Measurements from ENCODE around the gene TNRC6A.

The TNRC6A gene

DNA sequence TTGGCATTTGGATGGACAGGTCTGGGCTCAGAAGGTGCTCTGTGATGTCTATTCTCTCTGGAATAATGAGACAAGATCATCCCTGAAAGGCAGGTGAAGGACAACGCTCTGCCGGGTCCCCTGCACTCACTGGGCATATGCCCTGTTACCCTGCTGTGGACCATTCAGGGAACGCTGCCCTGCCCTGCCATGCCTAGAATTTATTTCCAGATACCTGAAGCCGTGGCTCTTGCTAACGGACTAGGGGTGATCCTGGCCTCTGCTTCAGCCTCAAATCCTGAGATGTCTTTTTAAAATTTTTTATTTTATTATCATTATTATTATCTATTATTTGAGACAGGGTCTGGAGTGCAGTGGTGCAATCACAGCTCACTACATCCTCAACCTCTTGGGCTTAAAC lies 120.2 kb downstream of the TNRC6A start:
- no peaks in the 10 kb centered on the region for H3K79me2 ChIP-seq
- H3K9ac ChIP-seq = no peak overlapping the region
- H3K4me1 ChIP-seq = no peaks in the 10 kb centered on the region
- no peaks in the 10 kb centered on the region for H3K36me3 ChIP-seq (ENCODE audit: control insufficient read depth, insufficient read depth, low read length)
- no peaks in the 10 kb centered on the region for H3K27me3 ChIP-seq (ENCODE audit: control insufficient read depth, insufficient read depth, low read length)
- H3K4me3 ChIP-seq (ENCODE audit: low read depth, low read length) = no peak overlapping the region
- H2AFZ ChIP-seq = no peak overlapping the region
- TF ChIP-seq CTCF (IDR thresholded peaks at IDR 0.05) = no peak
- no peaks in the 10 kb centered on the region for H3K9me3 ChIP-seq (ENCODE audit: control insufficient read depth, low read length)
- H3K4me2 ChIP-seq (ENCODE audit: low read length) = no peak overlapping the region
- H3K27ac ChIP-seq = no peak overlapping the region

DNA sequence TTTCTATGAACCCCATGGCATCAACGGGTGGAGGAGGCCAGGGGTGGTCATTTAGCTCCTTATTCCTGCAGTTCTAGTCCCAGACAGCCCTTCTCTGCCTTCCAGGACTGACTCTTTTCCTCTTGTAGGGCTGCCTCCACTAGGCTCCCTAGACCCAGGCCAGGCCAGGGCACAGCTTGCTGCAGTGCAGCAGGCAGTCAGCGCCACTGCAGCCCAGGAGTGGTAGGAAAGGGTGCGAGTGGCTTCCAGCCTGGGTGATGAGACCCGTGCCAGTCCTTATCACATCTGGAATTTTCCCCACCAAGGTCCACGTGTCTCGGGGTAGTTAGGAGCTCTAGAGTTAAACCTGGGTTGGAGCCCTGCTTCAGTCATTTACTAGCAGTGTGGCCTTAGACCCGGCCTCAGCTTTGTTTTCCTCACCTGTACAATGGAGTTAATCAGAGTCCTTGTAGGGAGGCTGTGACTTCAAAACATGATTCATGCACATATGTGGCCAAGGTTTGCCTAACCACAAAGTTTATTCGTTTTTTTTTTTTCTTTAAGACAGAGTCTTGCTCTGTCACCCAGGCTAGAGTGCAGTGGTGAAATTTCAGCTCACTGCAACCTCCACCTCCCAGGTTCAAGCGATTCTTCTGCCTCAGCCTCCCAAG lies 121.0 kb downstream of the TNRC6A start:
- Histone ChIP-seq H3K27ac (no peak overlapping the region), H3K36me3 (ENCODE audit: control insufficient read depth, insufficient read depth, low read length) (no peaks in the 10 kb centered on the region), H3K27me3 (ENCODE audit: control insufficient read depth, insufficient read depth, low read length) (no peaks in the 10 kb centered on the region), H3K4me3 (ENCODE audit: low read depth, low read length) (no peak overlapping the region), H3K4me1 (no peaks in the 10 kb centered on the region), H3K79me2 (no peaks in the 10 kb centered on the region), H3K9ac (no peak overlapping the region), H2AFZ (no peak overlapping the region), H3K4me2 (ENCODE audit: low read length) (no peak overlapping the region), H3K9me3 (ENCODE audit: control insufficient read depth, low read length) (no peaks in the 10 kb centered on the region)
- TF ChIP-seq CTCF (IDR thresholded peaks at IDR 0.05) = no peak

- Histone ChIP-seq H3K4me1 (no peaks in the 10 kb centered on the region), H3K4me2 (ENCODE audit: low read length) (no peak overlapping the region), H3K9ac (no peak overlapping the region), H3K79me2 (no peaks in the 10 kb centered on the region), H3K9me3 (ENCODE audit: control insufficient read depth, low read length) (no peaks in the 10 kb centered on the region), H3K27me3 (ENCODE audit: control insufficient read depth, insufficient read depth, low read length) (no peaks in the 10 kb centered on the region), H3K27ac (no peak overlapping the region), H3K4me3 (ENCODE audit: low read depth, low read length) (no peak overlapping the region), H2AFZ (no peak overlapping the region), H3K36me3 (ENCODE audit: control insufficient read depth, insufficient read depth, low read length) (no peaks in the 10 kb centered on the region)
- no peak for TF ChIP-seq CTCF (IDR thresholded peaks at IDR 0.05)
Observed at GRCh38 chr16:24851700-24852099, 122.2 kb downstream of the TNRC6A start.

GRCh38 chr16:24852281-24852721 lies 122.8 kb downstream of the TNRC6A start:
- no peaks in the 10 kb centered on the region for H3K36me3 ChIP-seq (ENCODE audit: control insufficient read depth, insufficient read depth, low read length)
- no peak overlapping the region for H2AFZ ChIP-seq
- no peaks in the 10 kb centered on the region for H3K79me2 ChIP-seq
- H3K9me3 ChIP-seq (ENCODE audit: control insufficient read depth, low read length) = no peaks in the 10 kb centered on the region
- H3K4me2 ChIP-seq (ENCODE audit: low read length) = no peak overlapping the region
- no peak for TF ChIP-seq CTCF (IDR thresholded peaks at IDR 0.05)
- H3K9ac ChIP-seq = no peak overlapping the region
- no peak overlapping the region for H3K4me3 ChIP-seq (ENCODE audit: low read depth, low read length)
- no peak overlapping the region for H3K27ac ChIP-seq
- no peaks in the 10 kb centered on the region for H3K27me3 ChIP-seq (ENCODE audit: control insufficient read depth, insufficient read depth, low read length)
- H3K4me1 ChIP-seq = no peaks in the 10 kb centered on the region

DNA sequence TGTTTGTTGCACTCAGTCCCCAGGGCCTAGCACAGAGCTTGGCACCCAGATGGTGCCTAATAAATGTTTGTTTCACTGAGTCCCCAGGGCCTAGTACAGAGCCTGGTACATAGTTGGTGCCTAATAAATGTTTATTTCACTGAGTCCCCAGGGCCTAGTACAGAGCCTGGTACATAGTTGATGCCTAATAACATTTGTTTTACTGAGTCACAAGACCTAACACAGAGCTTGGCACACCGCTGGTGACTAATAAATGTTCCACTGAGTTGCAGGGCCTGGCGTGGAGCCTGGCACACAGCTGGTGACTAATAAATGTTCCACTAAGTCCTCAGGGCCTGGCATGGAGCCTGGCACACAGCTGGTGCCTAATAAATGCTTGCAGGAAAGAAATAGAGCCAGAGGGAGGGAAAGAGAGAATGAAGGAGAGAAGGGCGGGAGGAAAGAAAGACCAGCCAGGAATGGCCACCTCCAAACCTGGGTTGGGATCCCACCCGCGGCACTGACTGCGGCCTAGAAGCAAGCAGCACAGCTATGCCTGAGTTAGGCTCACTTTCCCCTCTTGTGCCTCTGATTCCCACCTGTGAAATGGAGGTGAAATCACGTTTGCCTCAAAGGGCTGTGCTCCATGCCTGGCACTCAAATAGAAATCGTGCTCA lies 123.8 kb downstream of the TNRC6A start:
- Histone ChIP-seq H3K36me3 (ENCODE audit: control insufficient read depth, insufficient read depth, low read length) (no peaks in the 10 kb centered on the region), H3K27ac (no peak overlapping the region), H3K9ac (no peak overlapping the region), H3K27me3 (ENCODE audit: control insufficient read depth, insufficient read depth, low read length) (no peaks in the 10 kb centered on the region), H2AFZ (no peak overlapping the region), H3K9me3 (ENCODE audit: control insufficient read depth, low read length) (no peaks in the 10 kb centered on the region), H3K4me1 (no peaks in the 10 kb centered on the region), H3K4me2 (ENCODE audit: low read length) (no peak overlapping the region), H3K4me3 (ENCODE audit: low read depth, low read length) (no peak overlapping the region), H3K79me2 (no peaks in the 10 kb centered on the region)
- TF ChIP-seq CTCF (IDR thresholded peaks at IDR 0.05) = no peak

Data from parathyroid adenoma (tissue), 2 donors.